OCI-M2 (cell line): ENCODE results near the gene CTBP2.
"Not testable (repeated sequence)": the region's sequence is repeated elsewhere in the genome, so short reads cannot be mapped to it uniquely, and the experiment has no call there.

Source experiments
- DNase-seq: peaks from one replicate; lab custom pipeline; 2025; ENCODE audit not compliant: unreplicated experiment; lab: John Stamatoyannopoulos, UW

CTBP2 gene

DNA sequence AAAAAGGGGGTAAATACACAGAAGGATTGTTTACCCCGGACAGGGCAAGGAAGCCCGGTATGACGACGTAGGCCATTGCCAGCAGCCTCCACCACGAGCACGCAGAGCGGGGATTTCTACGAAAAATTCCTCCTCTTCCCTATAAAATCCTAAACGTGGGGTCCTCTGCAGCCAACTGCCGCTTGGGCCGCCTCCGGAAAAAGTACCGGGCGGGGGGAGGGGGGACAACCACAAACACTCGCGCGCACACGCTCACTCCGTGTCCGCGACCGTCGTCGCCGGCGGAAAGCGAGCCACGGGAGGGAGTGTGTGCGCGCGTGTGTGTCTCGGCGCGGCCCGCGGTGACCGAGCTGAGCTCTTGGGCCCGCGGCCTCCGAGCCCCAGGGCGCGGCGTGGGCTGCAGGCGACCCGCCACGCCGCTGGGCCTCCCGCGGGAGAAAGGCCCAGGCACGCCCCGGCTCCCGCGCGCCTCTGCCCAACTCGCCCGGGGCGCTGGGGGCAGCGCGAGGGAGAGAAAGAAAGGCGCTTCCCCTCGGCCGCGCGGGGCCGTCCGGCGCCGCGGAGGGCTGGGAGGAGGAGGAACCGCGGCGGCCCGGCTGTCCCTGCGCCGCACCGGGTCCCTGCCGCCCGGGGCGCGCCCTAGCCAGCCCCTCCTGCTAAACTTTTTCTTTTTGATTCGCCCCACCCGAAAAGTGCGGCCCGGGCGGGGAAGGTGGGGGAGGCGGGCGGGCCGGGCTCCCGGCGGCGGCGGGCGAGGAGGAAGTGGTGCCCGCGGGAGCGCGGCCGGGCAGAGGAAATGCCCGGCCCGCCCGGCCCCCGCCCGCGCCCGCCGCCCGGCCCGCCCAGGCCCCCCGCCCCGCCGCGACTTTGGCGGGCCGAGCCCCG is 1.5 kb downstream of the CTBP2 start:
- no peak for DNase-seq

- no peak for DNase-seq
Measured at GRCh38 chr10:125158275-125158600, 2.1 kb downstream of the CTBP2 start.

DNA sequence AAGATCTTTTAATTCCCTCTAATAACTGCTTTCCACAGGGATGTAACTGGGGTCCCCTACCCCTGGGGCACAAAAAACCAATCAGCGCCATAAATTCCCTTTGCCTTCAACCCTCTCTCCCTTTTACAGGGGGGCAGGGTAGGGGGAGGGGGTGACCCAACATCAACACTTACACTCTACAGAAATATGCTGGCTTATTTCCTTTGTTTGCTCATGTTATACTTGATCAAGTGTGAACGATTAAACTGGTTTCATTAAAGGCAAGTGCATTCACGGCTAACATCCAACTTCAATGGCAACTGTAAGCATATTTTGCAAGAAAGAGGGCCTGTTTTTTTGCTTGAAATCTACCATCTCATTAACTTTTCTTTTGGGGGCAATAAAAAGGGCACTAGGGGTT is 2.9 kb downstream of the CTBP2 start:
- DNase-seq, result no peak

DNA sequence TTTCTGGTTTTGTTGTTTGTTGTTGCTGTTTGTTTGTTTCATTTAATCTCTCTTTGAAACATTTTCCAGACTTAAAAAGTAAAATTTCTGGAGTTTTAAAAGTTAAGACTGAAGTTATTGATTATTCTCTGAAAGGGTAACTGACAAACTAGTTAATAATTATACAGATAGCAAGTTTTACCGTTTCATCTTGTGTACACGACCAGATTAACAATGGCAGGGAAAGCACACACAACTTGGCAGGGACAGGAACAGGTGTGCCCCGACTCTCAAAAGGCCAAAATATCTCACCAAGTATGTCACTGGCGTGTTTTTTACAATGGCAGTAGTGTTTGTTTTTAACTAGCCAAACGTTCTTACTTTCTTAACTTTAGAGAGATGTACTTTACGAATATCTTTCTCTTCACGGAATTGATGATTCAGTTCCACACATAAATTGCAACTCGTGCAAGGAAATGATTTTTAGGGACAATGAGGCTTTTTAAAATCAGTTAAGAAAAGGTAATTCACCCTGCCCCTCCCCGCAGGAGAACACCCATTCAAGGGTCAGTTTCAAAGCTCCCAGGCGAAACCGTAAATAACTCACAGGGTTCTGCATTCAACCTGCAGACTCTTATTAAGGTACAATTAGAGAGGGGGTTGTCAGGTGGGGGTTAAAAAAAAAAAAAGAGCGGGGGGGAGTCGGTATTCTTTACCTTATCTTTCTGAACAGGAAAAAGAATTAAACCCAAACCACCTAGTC is 3.5 kb downstream of the CTBP2 start:
- DNase-seq, result no peak

DNA sequence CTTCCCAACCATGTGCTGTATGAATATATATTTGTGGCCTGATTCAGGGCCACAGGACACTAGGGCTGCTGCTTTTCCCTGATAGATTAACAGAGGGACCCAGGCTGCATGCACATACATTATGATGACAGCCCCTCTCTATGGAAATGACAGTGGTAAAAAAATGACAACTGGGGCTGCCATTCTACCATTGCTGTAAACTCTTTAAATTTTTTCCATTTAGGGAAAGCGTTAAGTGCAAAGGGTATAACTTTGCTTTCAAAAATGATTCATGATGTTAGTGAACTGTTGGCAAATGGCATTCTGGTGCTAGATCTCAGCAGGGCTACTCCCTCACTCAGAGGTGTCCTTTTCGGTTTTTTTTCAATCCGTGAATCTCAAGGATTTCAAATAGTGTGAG is 4.2 kb downstream of the CTBP2 start:
- no peak for DNase-seq

- DNase-seq, result no peak
Measured at GRCh38 chr10:125155101-125155500, 5.3 kb downstream of the CTBP2 start.

DNA sequence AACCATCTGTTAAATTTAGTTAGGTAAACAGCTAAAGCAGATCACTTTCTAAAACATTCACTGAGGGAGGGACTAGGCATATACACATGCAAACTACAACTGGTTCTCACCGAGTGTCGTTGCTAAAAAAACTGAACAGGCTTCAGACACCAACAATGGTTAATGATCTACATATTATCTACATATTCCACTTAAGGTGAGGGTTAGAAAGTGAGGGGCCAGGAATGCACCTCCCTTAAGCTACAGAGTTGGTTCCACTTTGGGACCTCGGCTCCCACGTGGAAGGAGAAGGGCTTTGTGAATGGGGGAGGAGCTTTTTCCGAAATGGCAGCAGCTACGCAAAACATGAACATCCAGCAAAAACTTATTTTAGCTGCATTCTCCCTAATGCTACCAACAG is 5.8 kb downstream of the CTBP2 start:
- DNase-seq, result no peak

- DNase-seq, result no peak
Measured at GRCh38 chr10:125153703-125154490, 6.5 kb downstream of the CTBP2 start.

- DNase-seq, result no peak
Measured at GRCh38 chr10:125152450-125153368, 7.7 kb downstream of the CTBP2 start.

DNA sequence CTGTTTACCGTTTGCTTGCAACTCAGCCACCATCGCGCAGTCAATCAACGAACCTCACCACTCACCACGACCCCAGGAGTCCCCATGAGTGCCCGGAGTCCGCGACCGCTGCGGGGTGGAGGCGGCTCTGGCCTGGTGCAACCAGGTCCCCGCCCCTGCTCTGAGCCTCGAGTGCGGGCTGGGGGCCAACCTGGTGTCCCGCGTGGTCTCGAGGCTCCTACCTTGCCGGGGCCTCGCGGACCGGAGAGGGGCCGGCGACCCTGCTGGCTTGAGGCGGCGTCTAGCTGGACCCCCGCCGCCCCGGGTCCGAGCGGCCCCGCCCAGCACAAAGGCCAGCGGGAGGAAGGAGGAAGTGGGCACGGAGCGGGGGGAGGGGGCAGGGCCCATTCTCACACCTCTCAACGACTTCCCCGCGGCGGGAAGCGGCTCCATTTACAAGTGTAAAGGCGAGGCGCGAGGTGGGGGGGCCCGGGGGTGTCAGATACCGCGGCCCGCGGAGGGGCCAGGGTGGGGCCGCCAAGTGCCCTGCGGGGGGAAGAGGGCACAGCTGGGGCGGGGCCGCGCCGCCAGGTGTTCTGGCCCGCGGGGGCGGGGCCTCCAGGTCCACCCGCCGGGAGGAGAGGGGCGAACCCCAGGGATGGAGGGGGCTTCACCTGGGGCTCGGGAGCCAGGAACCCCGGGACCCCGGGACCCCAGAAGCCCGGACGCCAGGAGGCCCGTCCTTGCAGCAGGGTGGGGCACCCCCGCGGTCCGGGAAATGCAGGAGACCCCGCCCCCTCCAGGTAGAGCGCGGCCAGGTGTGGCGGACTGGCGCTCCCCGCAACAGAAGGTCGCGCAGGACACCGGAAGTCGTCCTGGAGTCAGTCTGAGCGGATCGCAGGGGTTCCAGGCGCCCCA is 8.6 kb downstream of the CTBP2 start:
- no peak for DNase-seq

- no peak for DNase-seq
Measured at GRCh38 chr10:125151170-125151552, 9.2 kb downstream of the CTBP2 start.

DNA sequence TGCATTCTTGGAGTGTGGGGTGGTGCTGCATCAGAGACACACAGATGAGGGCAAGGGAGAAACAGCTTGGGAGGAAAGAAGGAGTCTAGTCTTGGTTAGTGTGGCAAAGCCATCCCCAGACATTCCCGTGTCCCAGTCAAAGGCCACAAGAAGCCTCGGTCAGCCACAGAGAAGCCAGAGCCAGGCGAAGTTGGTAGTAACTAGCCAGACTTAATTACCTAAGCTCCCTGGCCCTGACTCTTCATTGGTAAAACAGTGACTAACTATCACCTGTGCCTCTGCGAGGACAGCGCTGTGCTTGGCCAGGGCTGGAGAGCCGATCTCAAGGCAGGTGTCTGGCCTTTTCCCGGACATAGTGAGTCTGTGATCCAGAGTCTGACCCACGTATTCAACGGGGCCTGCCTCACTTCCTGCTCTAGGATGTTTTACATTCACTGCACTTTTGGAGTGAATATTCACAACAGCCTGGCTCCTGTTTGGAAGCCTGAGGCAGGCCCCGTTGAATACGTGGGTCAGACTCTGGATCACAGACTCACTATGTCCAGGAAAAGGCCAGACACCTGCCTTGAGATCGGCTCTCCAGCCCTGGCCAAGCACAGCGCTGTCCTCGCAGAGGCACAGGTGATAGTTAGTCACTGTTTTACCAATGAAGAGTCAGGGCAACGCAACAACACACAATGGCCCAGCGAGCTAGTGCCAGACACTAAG is 9.8 kb downstream of the CTBP2 start:
- not testable (repeated sequence) for DNase-seq

GRCh38 chr10:125149680-125150047 is 10.7 kb downstream of the CTBP2 start:
- no peak for DNase-seq

GRCh38 chr10:125149036-125149679 is 11.2 kb downstream of the CTBP2 start:
- DNase-seq, result no peak

DNA sequence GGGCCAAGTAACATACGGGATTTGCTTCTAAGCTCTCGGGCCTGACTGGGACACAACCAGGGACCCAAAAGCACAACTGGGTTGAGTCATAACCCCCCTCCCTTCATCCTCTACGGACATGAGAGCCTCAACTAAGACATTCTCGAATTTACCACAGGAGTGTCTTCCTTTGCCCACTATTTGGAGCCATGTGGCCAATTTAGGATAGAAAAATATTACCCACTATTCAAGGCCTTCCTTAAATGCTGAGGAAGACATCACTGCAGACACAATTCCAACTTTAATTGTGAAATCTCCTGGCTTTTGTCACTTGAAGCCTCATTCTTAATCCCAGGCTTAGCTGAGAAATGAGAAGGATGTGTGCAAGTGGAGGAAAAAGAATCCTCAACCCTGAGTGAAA is 11.8 kb downstream of the CTBP2 start:
- no peak for DNase-seq

- no peak for DNase-seq
Measured at GRCh38 chr10:125147971-125148439, 12.4 kb downstream of the CTBP2 start.

- DNase-seq, result no peak
Measured at GRCh38 chr10:125146791-125147579, 13.4 kb downstream of the CTBP2 start.

DNA sequence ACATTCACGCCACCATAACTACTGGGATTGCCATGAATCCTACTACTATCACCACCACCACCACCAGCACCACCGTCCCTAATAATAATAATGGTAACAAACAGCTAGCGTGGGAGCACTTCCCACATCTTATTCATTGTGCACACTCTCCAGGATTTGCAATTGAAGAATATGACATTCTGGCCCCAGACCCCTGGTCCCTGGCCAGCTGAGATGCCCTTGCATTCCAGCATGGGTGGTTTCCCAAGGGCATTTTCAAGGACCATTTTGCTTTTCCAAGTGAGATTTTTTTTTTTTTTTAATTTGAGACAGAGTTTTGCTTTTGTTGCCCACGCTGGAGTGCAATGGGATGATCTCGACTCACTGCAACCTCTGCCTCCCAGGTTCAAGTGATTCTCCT is 14.7 kb downstream of the CTBP2 start:
- DNase-seq, result no peak
